GM12873 (cell line): ENCODE results near the gene UGT1A8.
A peak's percentile ranks its signal among the peaks of the same experiment; 100 is the strongest.

Experiments
- TF ChIP-seq, protein P1 (sequence below): IDR thresholded peaks from 2 replicates; pipeline ENCODE4 v1.5.1; 2012; ENCODE audit warnings: low read depth, mild to moderate bottlenecking, moderate library complexity, low read length, control low read depth; ENCODE audit not compliant: insufficient read depth; ENCODE audit errors: missing control alignments

UGT1A8 gene

DNA sequence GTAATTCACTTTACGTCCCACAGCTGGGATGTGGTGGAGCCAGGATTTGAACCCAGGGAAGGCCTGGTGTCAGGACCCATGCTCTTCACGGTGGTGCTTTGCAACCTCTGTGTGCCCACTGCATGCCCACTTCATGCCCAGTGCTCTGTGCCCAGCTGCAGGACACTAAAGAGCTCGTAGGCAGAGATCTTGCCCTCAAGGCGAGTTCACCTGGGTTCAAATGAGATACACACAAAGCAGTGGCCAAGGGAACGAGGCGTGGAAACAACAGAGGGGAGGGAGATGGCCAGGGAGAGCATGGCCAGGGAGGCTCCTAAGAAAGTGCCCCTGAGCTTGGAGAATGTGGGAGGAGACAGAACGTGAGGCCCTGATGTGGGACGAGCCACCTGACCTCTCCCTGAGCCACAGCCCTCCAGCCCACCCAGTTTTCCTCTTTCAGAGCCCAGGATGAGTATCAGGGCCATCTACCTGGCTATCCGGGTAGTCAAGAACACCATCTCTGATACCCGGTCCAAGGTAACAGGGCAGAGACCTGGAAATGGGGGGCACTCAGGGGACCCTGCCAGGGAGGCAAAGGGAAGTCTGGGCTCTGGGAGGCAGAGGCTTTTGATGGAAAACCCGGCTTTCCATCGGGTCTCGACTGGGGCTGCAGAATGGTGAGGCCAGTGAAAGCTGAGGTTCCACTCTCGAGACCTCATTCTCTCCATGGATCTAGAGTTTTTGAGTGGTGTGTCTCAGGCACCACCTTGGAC lies 181.1 kb downstream of the UGT1A8 start:
- TF ChIP-seq, protein P1, sequence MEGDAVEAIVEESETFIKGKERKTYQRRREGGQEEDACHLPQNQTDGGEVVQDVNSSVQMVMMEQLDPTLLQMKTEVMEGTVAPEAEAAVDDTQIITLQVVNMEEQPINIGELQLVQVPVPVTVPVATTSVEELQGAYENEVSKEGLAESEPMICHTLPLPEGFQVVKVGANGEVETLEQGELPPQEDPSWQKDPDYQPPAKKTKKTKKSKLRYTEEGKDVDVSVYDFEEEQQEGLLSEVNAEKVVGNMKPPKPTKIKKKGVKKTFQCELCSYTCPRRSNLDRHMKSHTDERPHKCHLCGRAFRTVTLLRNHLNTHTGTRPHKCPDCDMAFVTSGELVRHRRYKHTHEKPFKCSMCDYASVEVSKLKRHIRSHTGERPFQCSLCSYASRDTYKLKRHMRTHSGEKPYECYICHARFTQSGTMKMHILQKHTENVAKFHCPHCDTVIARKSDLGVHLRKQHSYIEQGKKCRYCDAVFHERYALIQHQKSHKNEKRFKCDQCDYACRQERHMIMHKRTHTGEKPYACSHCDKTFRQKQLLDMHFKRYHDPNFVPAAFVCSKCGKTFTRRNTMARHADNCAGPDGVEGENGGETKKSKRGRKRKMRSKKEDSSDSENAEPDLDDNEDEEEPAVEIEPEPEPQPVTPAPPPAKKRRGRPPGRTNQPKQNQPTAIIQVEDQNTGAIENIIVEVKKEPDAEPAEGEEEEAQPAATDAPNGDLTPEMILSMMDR, result no peak

DNA sequence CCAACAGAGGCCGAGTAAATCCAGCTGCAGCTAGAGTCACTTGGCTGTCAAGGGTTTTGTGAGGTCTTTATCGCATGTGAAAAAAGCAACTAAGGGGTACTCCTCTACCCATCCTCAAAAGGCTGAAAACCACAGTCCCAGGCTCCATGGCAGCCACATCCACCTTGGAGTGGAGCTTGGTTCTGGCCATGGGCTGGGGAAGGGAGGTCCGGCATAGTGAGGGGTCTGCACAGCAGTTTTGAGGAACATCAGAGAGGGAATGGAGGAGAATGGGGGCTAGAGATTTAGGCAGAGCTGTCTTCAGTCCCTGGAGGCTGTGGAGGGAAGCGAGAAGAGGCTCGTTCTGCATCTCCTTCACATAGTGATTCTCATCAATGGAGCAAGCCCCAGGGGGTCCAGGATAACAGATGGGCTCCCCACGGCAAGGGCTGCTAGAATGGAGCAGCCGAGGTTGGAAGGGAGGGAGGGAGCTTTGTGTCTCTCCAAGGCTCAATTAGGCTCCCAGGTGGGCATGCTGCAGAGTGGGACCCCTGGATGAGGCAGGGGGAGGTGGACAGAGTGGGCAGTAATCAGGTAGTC lies 181.7 kb downstream of the UGT1A8 start:
- TF ChIP-seq, protein P1, result no peak

DNA sequence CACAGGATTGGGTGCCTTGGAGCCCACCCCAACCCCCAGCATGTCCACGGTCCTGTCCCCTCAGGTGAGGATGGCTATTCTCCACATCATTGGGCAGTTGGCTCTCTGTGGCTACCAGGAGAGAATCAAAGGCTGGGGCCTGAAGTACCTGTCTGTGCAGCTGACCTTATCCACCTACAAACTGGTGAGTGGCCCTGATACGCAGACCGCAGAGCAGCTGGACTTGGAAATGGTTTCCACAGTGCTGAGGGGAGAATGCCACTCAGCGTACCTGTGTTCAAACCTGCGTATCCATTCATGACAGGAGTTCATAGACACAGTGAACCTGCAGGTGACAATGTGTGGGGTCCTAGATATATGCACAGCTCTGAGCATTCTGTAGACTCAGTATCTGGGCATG lies 182.3 kb downstream of the UGT1A8 start:
- TF ChIP-seq, protein P1, result no peak

DNA sequence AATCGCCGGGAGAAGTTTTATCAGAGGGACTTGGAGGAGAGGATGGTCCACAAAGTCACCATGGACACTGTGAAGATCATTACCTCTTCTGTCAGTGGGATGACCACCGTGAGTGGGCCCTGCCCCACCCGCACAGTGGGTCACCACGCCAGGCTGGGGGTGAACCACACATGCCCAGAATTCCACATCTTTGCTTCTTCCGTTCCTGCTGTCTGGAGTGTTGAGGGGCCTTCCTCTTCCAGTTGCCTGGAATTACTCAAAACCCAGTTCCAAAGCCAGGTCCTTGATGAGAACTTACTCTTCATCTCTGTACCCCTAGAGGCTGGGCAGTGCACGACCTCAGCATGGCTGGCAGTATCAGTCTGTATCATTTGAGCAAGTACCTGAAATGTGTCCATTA lies 182.8 kb downstream of the UGT1A8 start:
- TF ChIP-seq, protein P1, result peak; percentile 9

DNA sequence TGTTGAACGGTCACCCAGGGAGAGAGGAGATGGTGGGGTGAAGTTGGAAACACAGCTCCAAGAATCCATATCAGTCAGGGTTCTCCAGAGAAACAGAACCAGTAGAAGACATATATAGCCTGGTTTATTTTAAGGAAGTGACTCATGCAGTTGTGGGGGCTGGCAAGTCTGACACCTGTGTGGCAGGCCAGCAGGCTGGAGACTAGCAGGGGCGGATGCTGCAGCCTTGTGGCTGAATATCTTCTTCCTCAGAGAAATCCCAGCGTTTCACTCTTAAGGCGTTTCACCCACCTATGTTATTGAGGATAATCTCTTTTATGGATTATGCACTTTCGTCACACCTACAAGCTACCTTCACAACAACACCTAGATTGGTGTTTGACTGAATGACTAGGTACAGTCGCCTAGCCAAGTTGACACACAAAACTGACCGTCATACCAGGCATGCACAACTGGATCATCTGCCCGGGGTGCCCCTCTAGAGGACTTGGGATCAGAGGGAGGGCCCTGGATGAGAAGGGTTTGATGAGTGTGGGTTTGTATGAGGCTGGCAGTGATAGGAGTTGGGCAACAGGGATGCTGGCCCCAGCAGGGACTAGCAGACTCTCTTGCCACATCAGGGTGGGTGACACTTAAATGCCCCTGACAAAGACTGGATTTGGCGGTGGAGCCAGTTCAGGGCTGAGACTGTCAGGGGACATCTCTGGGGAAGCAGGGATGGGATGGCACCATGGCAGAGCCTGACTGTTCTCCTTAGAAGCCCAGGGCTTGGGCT lies 184.1 kb downstream of the UGT1A8 start:
- TF ChIP-seq, protein P1, result no peak

DNA sequence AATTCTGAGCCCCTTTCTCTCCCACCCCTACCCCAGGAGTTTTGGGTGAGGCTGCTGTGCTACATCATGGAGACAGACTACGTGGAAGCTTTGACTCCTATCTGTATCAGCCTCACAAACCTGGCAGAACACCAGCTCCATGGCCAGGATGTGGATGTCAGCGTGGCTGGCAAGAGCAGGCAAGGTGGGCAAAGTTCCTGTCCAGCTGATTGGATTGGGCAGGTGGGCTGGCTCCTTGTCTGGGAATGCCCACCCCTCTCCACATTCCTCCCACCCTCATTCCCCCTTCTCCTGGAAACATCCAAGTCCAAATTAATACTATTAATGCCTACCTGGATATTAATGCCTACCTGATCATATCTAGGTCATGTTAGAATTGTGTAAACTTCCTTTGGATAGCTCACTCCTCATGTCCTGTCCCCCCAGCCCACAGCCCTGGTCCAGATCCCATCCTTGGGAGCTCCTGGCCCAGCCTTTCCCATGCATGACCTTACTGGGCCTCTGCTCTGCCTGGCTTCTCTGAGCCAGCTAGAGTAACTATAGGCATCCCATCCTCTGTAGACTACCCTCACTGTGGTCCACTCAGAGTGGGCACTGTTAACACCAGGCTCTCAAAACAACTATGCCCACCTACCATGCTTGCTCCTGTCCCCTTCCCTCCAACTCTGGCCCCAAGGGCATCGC lies 184.8 kb downstream of the UGT1A8 start:
- TF ChIP-seq, protein P1, result no peak
